Effector CD4-positive, alpha-beta T cell (primary cell): ENCODE data around the gene GPR152.

Source experiments
- DNase-seq: peaks from one replicate; pipeline ENCODE4 v3.0.0-alpha.2; 2020

GPR152 gene

DNA sequence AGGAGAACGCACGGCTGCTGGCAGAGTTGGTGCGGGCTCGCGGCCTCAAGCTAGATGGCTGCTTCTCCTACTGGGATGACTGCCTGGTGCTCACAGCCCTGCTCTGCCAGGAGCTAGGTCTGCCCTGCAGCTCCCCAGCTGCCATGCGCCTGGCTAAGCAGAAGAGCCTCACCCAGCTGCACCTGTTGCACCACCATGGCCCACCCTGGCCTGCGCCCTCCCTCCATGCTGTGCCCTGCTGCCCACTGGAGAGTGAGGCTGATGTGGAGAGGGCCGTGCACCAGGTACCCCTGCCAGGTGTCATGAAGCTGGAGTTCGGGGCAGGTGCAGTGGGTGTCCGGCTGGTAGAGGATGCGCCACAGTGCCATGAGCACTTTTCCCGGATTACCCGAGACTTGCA is 29.1 kb downstream of the GPR152 start:
- DNase-seq = no peak

DNA sequence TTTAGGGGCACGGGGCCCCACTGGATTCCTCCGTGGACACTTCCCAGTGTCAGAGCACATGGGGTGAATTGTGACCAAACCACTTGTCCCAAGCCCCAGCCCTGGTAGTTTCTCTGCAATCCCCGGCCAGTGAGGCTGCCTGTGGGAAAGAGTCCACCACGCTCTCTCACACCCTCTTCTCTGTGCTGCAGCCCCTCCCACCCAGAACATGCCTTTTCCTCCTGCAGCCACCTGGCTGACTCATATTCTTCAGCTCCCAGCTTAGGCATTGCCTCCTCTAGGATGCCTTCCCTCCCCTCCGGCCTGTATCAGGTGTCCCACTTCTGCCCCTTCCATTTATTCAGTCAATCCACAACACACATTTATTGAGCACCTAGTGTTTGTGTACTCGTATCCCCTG is 29.6 kb downstream of the GPR152 start:
- DNase-seq = no peak

DNA sequence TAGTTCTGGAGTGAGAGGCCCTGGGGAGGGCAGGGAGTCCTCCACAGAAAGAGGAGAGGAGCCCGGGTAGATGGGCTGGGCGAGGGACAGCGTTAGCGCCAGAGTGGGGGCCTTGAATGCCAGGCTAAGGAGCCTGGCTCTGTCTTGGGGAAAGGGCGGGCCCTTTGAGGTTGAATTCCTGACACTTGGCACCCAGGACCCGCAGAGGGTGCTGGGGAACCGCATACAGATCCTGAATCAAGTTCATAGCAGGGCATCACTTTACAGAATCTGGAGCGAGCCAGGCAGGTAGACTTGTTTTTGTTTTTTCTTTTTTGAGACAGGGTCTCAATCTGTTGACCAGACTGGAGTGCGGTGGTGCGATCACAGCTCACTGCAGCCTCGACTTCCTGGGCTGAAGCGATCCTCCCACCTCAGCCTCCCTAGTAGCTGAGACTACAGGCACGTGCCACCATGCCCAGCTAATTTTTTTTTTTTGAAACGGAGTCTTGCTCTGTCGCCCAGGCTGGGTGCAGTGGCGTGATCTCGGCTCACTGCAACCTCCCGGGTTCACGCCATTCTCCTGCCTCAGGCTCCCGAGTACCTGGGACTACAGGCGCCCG is 31.0 kb downstream of the GPR152 start:
- DNase-seq = no peak

DNA sequence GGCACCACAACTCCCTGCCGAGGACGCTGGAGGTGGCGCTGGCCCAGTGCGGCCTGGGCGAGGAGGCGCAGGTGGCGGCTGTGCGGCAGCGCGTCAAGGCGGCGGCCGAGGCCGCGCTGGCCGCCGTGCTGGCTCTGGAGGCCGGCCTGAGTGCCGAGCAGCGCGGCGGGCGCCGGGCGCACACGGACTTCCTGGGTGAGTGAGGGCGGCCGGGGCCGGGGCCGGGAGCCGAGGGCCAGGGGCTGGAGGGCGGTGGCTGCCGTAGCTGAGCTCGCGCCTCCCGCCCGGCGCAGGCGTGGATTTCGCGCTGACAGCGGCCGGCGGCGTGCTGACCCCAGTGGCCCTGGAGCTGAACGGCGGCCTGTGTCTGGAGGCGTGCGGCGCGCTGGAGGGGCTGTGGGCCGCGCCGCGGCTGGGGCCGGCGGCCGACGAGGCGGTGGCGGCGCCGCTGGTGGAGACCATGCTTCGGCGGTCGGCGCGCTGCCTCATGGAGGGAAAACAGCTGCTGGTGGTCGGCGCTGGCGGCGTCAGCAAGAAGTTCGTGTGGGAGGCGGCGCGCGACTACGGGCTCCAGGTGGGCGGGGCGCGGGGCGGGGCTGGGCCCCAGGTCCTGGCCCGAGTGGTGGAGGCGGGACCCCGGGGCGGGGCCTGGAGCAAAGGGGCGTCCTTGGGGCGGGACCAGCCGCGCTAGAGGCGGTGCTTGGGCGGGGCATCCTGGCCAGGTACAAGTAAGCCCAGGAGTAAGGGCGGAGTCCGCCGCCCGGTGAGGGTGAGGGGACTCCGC is 31.7 kb downstream of the GPR152 start:
- DNase-seq = peak; percentile 98

DNA sequence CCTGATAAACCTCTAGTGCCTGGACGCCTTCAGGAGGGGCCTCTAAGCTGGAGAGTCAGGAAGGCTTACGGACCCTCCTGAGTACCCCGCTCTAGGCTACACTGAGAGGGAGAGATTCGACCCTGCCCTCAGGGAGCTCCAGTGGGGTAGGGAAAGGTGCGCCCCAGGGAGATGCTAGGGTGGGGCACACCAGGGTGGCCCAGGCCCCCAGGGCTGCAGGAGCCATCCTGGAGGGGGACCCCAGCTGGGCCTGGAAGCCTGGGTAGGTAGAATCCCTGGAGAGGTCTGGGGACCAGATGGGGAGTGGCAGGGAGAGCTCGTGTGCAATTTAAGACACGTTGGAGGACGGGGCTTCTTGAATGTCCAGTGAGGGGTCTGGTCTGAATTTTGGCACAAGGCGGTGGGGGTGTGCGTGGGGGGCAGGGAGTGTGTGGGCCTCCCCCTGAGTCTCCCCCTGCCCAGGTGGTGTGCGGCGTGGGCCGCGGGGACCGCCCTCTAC is 32.3 kb downstream of the GPR152 start:
- DNase-seq = no peak

DNA sequence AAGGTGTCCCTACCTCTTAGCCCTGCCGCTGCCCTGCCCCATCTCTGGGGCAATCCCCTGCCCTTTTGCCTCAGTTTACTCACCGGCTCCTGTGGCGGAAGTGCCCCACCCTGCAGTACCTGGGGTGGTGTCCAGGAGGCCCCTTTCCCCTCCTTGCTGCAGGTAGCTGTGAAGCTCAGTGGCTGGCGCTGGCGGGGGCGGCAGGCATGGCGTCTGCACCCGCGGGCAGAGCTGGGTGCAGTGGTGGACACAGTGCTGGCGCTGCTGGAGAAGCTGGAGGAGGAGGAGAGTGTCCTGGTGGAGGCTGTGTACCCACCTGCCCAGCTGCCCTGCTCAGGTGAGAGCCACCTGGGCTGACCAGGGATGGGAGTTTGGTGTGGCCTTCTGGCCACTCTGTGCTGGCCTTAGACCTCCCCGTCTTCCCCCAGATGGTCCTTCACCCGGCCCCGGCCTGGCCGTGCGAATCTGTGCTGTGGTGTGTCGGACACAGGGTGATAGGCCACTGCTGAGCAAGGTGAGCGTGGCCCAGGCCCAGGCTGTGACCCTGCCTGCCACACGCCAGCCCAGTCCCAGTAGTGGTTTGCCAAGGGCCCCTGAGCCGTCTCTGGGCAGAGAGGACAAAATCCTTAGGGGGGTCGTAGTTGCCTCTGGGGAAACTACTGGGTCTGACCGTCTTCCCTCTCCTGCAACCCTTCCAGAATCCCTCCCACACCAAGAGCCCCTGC is 33.0 kb downstream of the GPR152 start:
- DNase-seq = no peak

DNA sequence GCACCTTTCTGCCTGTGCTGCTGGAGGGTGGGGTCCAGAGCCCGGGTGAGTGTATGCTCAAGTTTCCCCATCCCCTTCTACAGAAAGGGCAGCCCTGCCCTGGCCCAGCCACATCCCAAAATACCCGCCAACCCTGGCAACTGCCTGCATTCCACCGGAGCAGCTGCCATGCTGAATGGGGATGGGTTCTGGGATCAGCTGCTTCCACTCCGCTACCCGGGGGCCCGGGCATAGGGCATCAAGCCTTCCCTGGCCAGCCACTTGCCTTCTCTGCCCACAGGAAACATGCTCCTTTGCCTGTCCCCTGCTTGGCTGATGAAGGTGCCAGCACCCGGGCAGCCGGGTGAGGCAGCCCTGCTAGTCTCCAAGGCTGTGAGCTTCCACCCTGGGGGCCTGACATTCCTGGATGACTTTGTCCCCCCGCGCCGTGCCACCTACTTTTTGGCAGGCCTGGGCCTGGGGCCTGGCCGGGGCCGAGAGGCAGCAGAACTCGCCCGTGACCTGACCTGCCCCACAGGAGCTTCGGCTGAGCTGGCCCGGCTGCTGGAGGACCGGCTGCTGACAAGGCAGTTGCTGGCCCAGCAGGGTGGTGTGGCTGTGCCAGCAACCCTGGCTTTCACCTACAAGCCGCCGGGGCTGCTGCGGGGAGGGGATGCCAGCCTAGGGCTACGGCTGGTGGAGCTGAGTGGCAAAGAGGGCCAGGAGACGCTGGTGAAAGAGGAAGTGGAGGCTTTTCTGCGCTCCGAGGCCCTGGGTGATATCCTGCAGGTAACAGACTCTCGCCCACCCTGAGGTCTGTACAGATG is 33.9 kb downstream of the GPR152 start:
- no peak for DNase-seq

DNA sequence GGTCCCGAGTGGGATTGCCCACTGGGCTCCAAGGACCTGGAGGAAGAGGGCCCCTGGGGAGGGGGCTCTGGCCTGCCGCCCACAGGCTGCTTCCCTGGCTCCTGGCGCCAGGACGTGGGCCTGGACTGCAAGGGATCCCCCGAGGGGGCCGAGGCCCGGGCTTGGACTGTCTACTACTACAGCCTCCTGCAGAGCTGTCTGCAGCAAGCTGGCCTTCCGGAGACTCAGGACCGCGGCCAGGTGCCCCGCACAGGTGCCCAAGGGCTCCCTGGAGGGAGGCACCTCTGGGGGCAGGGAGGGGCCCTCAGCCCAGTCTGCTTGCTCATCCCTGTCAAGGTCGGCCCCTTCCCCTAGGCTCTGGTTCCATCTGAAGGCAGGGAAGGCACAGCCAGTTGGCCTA is 35.1 kb downstream of the GPR152 start:
- no peak for DNase-seq

DNA sequence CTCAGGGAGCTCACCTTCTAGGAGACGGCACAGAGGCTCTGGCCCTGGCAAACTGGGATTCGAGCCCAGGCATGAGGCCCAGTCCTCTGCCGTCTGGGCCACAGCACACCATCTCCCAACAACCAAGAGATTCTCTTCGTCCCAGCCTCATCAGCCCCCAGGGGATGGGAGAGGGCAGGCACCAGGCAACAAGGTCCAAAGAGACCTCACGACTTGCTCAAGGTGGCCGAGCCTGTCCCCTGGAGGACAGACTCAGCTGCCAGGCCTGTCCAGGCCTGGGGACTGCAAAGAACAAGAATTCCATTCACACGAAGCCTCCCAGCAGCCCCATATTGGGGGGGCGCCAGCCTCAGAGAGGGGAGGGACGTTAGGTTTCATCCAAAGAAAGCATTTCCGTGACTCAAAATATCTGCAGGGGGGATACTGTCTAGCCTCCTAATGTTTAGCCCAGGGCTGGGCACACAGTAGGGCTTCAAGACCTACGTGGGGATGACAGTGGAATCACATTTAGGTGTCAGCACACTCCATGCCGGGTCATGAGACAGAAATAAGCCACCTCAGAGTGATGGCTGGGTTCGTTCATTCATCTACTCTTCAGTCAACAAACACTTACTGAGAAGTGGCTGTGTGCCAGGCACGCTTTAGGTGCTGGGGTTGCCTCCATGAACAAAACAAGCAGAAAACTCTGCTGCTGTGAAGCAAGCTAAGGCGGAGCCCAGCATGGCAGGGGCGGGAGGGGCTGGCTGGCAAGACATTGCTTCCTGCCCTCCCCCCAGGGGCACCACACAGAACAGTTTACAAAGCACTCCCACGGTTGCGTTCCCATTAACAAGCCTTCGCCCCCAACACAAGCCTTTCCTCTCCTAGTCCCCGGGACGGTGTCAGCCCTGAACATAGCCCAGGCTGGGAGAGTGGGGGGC is 35.9 kb downstream of the GPR152 start:
- DNase-seq = peak; percentile 79

DNA sequence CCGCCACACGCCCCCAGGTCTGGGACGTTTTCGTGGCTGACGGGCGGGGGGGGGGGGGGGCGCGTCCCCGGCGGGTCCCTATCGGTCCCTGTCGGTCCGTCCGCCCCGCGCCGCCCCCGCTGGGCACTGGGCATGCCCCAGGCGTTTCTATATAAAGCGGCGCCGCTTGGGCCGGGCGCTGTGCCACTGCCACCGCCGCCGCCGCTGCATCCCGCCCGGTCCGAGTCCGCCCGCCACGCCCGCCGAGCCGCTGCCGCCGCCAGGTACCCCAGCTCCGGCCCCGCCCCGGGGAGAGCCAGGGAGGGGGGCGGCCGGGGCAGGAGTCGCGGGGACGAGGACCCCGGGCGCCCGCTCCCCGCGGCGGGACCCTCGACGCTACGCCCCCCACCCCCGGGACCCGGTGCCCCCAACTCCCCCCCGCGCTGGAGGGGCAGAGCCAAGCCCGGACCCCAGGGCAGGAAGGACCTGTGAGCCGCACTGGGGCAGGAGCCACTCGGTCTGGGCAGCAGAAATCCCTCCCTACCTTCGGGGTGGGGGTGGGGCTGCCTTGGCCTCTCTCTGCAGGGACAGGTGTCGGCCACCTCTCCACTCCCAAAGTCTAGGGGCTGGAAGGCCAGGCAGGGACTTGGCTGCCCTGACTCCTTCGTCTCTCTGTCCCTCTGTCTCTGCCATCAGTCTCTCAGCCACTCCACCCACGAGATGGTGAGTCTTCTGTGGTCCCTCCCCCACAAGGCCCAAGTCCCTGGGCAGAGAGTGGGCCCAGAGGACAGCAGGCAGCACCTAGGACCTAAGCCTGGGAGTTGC is 36.8 kb downstream of the GPR152 start, which contains the start of gene CARNS1:
TSS of gene CARNS1 (plus strand) at position 178 of the 804 bp plus-strand sequence. CDS start at position 700, 522 bp downstream.
- DNase-seq = no peak

DNA sequence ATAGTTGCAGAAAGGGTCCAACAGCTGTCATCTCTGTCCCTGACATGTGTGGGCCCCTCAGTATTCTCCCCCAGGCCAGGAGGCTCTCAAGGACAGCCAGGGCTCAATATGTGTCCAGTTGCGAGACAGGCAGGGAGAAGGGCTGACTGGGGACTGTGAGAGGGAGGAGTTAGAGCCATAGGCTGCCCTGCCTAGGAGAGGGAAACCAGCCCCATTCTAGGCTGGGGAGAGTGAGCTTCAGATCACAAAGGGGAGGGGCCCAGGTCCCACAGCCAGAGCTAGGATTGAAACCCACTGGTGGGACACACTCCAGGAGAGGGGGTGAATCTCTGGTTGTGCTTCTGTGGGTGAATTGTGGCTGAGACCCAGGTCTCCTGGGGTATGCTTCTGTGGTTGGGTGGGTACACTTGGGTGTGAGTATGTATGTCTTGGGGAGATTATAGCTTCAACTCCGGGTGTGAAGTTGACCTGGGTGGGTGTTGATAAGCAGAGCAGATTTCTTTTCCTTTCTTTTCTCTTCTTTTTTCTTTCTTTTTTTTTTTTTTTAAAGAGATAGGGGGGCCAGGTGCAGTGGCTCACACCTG is 39.2 kb downstream of the GPR152 start:
- no peak for DNase-seq

DNA sequence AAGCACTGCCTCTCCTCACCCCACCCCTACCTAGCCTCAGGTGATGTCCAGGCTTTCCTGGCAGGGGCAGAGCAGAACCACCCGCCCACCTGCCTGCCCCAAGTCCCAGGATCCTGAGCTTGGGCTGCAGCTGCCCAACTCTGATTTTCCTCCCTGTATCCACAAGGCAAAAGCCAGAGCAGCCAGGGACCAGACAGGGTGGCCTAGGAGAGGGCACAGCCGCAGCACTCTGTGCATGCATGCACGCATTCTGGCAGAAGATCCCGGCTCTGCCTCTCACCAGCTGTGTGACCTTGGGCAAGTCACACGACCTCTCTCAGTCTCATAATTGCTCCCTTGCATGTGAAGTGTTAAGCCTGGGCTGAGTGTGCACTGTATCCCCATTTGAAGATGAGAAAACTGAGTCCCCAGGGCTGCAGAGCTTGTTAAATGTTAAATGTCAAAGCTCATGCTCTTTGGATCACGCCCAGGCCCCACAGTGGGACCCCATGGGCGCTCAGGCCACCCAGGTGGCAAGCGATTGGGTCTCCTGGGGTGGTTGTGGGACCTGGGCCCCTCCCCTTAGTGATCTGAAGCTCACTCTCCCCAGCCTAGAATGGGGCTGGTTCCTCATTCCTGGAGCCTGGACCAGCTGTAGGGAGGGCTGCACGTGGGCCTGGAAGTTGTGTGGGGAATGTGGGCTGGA is 39.9 kb downstream of the GPR152 start:
- DNase-seq = no peak

DNA sequence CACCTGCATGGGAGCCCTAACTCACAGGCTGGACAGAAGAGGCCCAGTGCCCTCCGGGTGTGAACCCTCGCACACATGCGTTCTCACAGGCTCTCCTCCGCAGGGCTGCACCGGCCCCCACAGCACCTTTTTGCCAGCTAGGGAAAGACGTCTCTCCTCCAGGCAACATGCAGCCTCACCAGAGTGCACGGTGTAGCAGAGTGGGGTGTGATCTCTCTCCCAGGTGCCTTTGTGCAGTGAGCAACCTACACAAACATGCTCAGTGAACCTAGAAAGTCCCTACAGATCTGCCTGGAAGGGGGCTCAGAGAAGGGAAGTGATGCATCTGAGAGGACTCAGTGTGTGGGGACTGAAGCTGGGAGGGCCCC is 40.8 kb downstream of the GPR152 start:
- DNase-seq = no peak

DNA sequence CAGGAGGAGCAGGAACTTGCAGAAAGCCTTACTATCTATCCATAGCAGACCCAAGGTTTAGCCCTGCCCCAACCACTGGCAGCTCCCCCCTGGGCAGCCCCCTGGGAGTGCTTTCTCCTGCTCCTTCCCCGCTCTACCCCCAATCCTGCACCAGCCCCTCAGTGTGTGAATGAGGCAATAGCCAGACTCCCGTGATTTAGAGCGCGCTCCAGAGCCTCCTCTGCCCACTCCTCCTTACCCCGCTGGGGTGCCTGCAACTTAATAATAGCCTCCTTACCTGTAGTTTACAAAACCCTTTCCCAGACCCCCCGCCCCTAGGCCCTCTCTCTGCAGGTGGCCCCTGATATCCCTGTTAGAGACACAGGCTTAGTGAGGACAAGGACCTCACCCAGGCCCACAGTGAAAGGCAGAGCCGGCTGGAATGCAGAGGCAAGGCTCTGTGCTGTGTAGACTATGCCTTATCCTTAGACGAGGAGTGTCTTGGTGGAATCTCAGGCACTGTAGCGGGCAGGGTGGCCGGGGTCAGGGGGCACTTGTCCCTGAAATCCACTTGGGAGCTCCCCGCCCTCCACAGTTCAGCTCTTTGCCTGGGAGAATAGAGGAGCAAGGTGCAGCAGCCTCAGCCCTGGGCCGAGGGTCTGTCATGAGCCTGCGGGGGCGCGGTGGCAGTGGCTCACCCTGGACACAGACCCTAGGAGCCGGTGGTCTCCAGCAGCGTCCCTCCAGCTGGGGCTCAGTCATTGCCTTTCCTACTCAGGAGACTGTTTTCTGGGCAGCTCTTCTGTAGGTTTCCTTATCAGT is 41.3 kb downstream of the GPR152 start:
- no peak for DNase-seq

DNA sequence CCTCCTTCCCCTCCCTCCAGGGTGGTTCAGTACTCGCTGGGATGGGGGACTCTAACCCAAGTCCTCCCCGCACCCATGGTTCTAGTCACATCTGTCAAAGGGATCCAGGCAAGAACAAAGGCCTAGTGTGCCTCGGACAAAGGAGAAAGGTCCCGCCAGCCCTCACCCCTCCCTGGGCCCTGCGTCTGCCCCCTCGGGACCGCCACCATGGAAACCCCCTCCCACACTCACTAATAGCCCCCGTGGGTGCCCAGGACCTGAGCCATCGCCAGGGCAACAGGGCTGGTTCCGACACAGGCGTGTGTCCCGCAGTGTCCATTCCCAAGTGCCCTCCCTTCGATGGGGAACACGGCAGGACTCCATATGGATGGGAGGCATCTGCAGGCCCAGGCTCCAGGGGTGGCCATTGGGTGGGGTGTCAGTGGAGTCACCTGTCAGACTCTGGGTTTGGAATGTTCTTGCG is 42.1 kb downstream of the GPR152 start:
- no peak for DNase-seq

DNA sequence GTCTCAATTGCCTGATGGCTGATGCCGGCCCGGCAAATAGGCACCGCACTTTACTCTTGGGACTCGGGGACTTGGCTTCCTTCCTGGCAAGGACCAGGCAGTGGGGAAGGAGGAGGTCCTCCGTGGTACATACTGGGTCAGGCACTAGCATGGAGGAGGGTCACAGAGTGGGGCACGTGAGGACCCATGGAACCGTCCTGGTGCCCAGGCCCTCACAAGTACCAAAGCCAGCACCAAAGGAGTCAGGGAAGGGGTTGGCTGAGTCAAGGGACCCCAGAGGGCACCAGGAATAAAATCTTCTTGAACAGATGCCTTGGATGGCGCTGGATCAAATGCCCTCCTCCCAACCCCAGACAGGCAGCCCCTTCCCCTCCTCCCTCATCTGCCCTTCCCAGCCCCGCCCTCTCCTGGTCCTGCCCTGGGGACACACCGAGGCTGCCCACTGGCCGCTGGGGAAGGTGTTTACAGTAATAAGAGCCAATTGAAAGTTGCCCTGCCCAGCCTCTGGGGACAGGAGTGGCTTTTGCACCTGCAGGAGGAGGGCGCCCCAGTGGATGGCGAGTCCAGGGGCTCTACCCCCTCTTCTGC is 42.7 kb downstream of the GPR152 start:
- no peak for DNase-seq

DNA sequence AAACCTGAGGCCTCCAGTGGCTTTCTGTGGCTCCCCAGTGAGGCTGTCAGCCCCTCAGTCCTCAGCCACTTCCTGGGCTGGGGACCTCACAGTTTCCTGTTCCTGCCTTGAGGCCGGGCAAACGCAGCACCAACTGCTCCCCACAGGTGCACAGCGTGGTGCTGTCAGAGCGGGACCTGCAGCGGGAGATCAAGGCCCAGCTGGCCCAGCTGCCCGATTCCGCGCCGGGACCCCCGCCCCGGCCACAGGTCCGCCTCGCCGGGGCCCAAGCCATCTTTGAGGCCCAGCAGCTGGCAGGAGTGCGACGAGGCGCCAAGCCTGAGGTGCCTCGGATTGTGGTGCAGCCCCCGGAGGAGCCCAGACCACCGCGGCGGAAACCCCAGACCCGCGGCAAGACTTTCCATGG is 43.3 kb downstream of the GPR152 start:
- DNase-seq = peak; percentile 63

DNA sequence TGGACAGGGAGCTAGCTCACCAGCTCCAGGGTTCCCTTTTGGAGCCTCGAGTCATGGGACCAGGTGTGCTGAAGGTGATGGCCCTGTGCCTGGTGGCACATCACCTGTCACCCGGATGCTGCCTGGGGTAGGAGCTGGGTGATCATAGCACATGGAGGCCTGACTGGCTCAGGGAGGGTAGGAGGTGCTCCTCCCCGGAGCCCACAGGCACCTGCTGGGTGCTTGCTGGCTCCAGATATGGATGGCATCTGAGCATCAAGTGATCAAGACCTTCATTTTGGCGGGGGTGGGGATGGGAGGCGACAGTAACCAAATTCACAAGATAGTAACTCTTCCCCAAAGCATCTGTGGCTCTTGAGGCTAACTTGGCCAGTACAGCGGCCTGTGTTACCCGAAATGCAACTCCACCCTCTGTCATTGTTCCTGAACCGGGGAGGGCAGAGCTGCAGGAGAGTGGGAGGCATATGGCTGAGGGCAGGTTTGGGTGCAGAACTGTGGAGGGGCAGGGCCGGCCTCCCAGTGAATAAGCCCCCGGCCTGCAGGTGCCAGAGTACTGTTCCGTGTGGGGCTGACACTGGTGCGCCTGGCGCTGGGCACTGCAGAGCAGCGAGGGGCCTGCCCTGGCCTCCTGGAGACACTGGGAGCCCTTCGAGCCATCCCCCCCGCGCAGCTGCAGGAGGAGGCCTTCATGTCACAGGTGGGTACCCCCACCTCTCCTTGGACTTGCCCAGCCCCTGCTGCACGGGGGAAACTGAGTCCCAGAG is 43.9 kb downstream of the GPR152 start:
- no peak for DNase-seq
